ENCODE measurements around the gene MYH3. TPM values are rescaled to one million over a fixed set of nuclear protein-coding genes. Genes with fewer than 3 reads are reported as not detected.
A peak's percentile ranks its signal among the peaks of the same experiment; 100 is the strongest.

The MYH3 gene
- total RNA-seq, 2 experiments from 2014 or later = 3.6 to 6.0 TPM

- no peaks in the 10 kb centered on the region for H3K27me3 Mint-ChIP-seq
- ATAC-seq (ENCODE audit: low read depth) = no peak
- peaks cover 1% of the 10 kb centered on the region for H3K4me1 Mint-ChIP-seq
- H3K27ac Mint-ChIP-seq = no peak overlapping the region
- no peaks in the 10 kb centered on the region for H3K9me3 Mint-ChIP-seq
- POLR2A ChIA-PET = no interaction called here
- no peaks in the 10 kb centered on the region for H3K36me3 Mint-ChIP-seq
- no peak for DNase-seq
- no peak overlapping the region for H3K4me3 Mint-ChIP-seq
These were observed 40.0 kb downstream of the MYH3 start for GRCh38 chr17:10617120-10617505.

- POLR2A ChIA-PET = no interaction called here
These were observed 40.5 kb downstream of the MYH3 start for GRCh38 chr17:10616502-10617119.

GRCh38 chr17:10614536-10615155 is 42.5 kb downstream of the MYH3 start:
- POLR2A ChIA-PET = interaction anchor here (0.7 kb wide), 1 partner anchor 28 kb away, joined by 3 read pairs; no protein-coding TSS in a partner anchor
- ATAC-seq (ENCODE audit: low read depth) (no peak), DNase-seq (no peak)
- no peak overlapping the region for H3K27ac Mint-ChIP-seq
- no peaks in the 10 kb centered on the region for H3K36me3 Mint-ChIP-seq
- H3K4me1 Mint-ChIP-seq = peaks cover 1% of the 10 kb centered on the region
- no peak overlapping the region for H3K4me3 Mint-ChIP-seq
- no peaks in the 10 kb centered on the region for H3K27me3 Mint-ChIP-seq
- no peaks in the 10 kb centered on the region for H3K9me3 Mint-ChIP-seq

More at GRCh38 chr17:10616502-10617119, 40.5 kb downstream of the MYH3 start:
- Mint-ChIP-seq H3K9me3 (no peaks in the 10 kb centered on the region), H3K36me3 (no peaks in the 10 kb centered on the region), H3K27ac (no peak overlapping the region), H3K27me3 (no peaks in the 10 kb centered on the region), H3K4me3 (no peak overlapping the region), H3K4me1 (peaks cover 1% of the 10 kb centered on the region)
- ATAC-seq (ENCODE audit: low read depth) (peak; percentile 50), DNase-seq (peak; percentile 76)

GRCh38 chr17:10613775-10614513 is 43.2 kb downstream of the MYH3 start:
- H3K27ac Mint-ChIP-seq = no peak overlapping the region
- no peak overlapping the region for H3K4me3 Mint-ChIP-seq
- DNase-seq (no peak), ATAC-seq (ENCODE audit: low read depth) (no peak)
- no peaks in the 10 kb centered on the region for H3K36me3 Mint-ChIP-seq
- POLR2A ChIA-PET = interaction anchor here (0.7 kb wide), 1 partner anchor 28 kb away, joined by 3 read pairs; no protein-coding TSS in a partner anchor
- peaks cover 1% of the 10 kb centered on the region for H3K4me1 Mint-ChIP-seq
- no peaks in the 10 kb centered on the region for H3K27me3 Mint-ChIP-seq
- H3K9me3 Mint-ChIP-seq = no peaks in the 10 kb centered on the region

GRCh38 chr17:10612957-10613744 is 44.0 kb downstream of the MYH3 start:
- H3K27ac Mint-ChIP-seq = no peak overlapping the region
- no peaks in the 10 kb centered on the region for H3K9me3 Mint-ChIP-seq
- H3K36me3 Mint-ChIP-seq = no peaks in the 10 kb centered on the region
- peaks cover under 1% of the 10 kb centered on the region for H3K4me1 Mint-ChIP-seq
- no peak overlapping the region for H3K4me3 Mint-ChIP-seq
- DNase-seq (no peak), ATAC-seq (ENCODE audit: low read depth) (no peak)
- POLR2A ChIA-PET = no interaction called here
- no peaks in the 10 kb centered on the region for H3K27me3 Mint-ChIP-seq

- DNase-seq (no peak), ATAC-seq (ENCODE audit: low read depth) (no peak)
- POLR2A ChIA-PET = no interaction called here
- H3K4me1 Mint-ChIP-seq = no peaks in the 10 kb centered on the region
- no peak overlapping the region for H3K4me3 Mint-ChIP-seq
- H3K27me3 Mint-ChIP-seq = no peaks in the 10 kb centered on the region
- H3K36me3 Mint-ChIP-seq = no peaks in the 10 kb centered on the region
- H3K27ac Mint-ChIP-seq = no peak overlapping the region
- H3K9me3 Mint-ChIP-seq = no peaks in the 10 kb centered on the region
These were observed 46.2 kb downstream of the MYH3 start for GRCh38 chr17:10610884-10611283.

GRCh38 chr17:10608244-10608643 is 48.9 kb downstream of the MYH3 start:
- POLR2A ChIA-PET = no interaction called here
- H3K27me3 Mint-ChIP-seq = peaks cover 5% of the 10 kb centered on the region
- H3K9me3 Mint-ChIP-seq = no peaks in the 10 kb centered on the region
- H3K4me3 Mint-ChIP-seq = no peak overlapping the region
- DNase-seq (no peak), ATAC-seq (ENCODE audit: low read depth) (no peak)
- no peaks in the 10 kb centered on the region for H3K36me3 Mint-ChIP-seq
- no peaks in the 10 kb centered on the region for H3K4me1 Mint-ChIP-seq
- no peak overlapping the region for H3K27ac Mint-ChIP-seq

GRCh38 chr17:10606110-10606509 is 51.0 kb downstream of the MYH3 start:
- POLR2A ChIA-PET = no interaction called here
- H3K4me3 Mint-ChIP-seq = no peak overlapping the region
- H3K36me3 Mint-ChIP-seq = no peaks in the 10 kb centered on the region
- H3K4me1 Mint-ChIP-seq = no peaks in the 10 kb centered on the region
- peaks cover 5% of the 10 kb centered on the region for H3K27me3 Mint-ChIP-seq
- DNase-seq = no peak
- H3K9me3 Mint-ChIP-seq = no peaks in the 10 kb centered on the region
- ATAC-seq (ENCODE audit: low read depth) = no peak
- no peak overlapping the region for H3K27ac Mint-ChIP-seq

- Mint-ChIP-seq H3K4me3 (no peak overlapping the region), H3K36me3 (no peaks in the 10 kb centered on the region), H3K27me3 (peaks cover 5% of the 10 kb centered on the region), H3K9me3 (no peaks in the 10 kb centered on the region), H3K4me1 (no peaks in the 10 kb centered on the region), H3K27ac (no peak overlapping the region)
- POLR2A ChIA-PET = no interaction called here
- no peak for ATAC-seq (ENCODE audit: low read depth)
- DNase-seq = no peak
These were observed 51.8 kb downstream of the MYH3 start for GRCh38 chr17:10605221-10605783.

GRCh38 chr17:10604521-10604920 is 52.6 kb downstream of the MYH3 start:
- Mint-ChIP-seq H3K27me3 (peaks cover 6% of the 10 kb centered on the region), H3K4me3 (no peak overlapping the region), H3K27ac (no peak overlapping the region), H3K9me3 (no peaks in the 10 kb centered on the region), H3K36me3 (no peaks in the 10 kb centered on the region), H3K4me1 (no peaks in the 10 kb centered on the region)
- ATAC-seq (ENCODE audit: low read depth) (no peak), DNase-seq (no peak)
- POLR2A ChIA-PET = no interaction called here

- H3K4me3 Mint-ChIP-seq = no peak overlapping the region
- no peaks in the 10 kb centered on the region for H3K9me3 Mint-ChIP-seq
- ATAC-seq (ENCODE audit: low read depth) (no peak), DNase-seq (no peak)
- peaks cover 7% of the 10 kb centered on the region for H3K27me3 Mint-ChIP-seq
- POLR2A ChIA-PET = no interaction called here
- no peaks in the 10 kb centered on the region for H3K4me1 Mint-ChIP-seq
- no peaks in the 10 kb centered on the region for H3K36me3 Mint-ChIP-seq
- H3K27ac Mint-ChIP-seq = no peak overlapping the region
These were observed 53.2 kb downstream of the MYH3 start for GRCh38 chr17:10603931-10604330.

- Mint-ChIP-seq H3K4me3 (no peak overlapping the region), H3K4me1 (no peaks in the 10 kb centered on the region), H3K36me3 (no peaks in the 10 kb centered on the region), H3K27ac (no peak overlapping the region), H3K9me3 (no peaks in the 10 kb centered on the region), H3K27me3 (peaks cover 7% of the 10 kb centered on the region)
- POLR2A ChIA-PET = no interaction called here
- ATAC-seq (ENCODE audit: low read depth) = no peak
- no peak for DNase-seq
These were observed 56.5 kb downstream of the MYH3 start for GRCh38 chr17:10600571-10600970.

GRCh38 chr17:10598621-10599020 is 58.5 kb downstream of the MYH3 start:
- ATAC-seq (ENCODE audit: low read depth) (no peak), DNase-seq (no peak)
- Mint-ChIP-seq H3K36me3 (no peaks in the 10 kb centered on the region), H3K9me3 (no peaks in the 10 kb centered on the region), H3K27ac (no peak overlapping the region), H3K27me3 (peaks cover 4% of the 10 kb centered on the region), H3K4me1 (no peaks in the 10 kb centered on the region), H3K4me3 (no peak overlapping the region)
- POLR2A ChIA-PET = no interaction called here

Data from activated naive CD8-positive, alpha-beta T cell treated with anti-CD3 and anti-CD28 coated beads, Interleukin-2, amount 10 ng/mL, durations not matched to agents 7 days and 5 days (primary cell).